GM10266 (cell line): ENCODE measurements around the gene GPR137B.
A peak's percentile ranks its signal among the peaks of the same experiment; 100 is the strongest.

Experiments
- DNase-seq: peaks from one replicate; pipeline ENCODE4 v3.0.0; 2012; ENCODE audit errors: extremely low spot score
- TF ChIP-seq, protein P1 (sequence below): IDR thresholded peaks from 2 replicates; pipeline ENCODE4 v1.5.1; 2012; ENCODE audit warnings: mild to moderate bottlenecking, low read depth; ENCODE audit not compliant: control insufficient read depth, insufficient read depth; ENCODE audit errors: missing control alignments

Gene GPR137B

DNA sequence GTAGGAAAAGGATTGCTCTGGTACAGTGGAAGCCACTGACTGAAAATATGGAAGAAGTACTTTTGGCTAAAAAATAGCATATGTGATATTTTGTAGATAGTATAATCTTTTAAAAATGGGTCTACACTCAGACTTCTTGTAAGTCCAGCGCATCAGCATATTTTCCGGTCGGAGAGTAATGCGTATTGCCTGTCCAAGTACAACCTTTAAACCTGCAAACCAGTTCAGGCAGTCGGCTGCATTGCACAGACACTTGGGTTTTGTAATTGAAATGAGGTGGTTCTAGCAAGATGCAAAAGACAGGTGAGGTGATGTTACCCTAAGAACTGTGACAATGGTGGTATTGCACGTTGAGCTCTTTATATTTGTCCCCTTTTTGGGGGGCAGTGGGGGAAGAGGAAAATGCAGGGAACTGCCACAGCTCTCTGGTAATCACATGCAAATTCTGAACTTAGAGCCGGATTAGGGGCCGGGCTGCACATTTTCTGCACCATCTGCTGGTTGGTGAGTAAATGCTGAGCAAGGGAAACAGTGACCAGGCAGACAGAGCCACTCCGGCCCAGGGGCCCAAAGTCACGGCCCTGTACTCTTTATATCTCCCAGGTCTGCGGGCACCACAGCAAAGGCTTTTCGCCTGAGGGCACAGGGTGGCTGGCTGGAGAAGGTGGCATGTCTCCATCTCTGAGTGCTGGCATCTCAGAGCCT, 2.3 kb downstream of the GPR137B start:
- TF ChIP-seq, protein P1, sequence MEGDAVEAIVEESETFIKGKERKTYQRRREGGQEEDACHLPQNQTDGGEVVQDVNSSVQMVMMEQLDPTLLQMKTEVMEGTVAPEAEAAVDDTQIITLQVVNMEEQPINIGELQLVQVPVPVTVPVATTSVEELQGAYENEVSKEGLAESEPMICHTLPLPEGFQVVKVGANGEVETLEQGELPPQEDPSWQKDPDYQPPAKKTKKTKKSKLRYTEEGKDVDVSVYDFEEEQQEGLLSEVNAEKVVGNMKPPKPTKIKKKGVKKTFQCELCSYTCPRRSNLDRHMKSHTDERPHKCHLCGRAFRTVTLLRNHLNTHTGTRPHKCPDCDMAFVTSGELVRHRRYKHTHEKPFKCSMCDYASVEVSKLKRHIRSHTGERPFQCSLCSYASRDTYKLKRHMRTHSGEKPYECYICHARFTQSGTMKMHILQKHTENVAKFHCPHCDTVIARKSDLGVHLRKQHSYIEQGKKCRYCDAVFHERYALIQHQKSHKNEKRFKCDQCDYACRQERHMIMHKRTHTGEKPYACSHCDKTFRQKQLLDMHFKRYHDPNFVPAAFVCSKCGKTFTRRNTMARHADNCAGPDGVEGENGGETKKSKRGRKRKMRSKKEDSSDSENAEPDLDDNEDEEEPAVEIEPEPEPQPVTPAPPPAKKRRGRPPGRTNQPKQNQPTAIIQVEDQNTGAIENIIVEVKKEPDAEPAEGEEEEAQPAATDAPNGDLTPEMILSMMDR: no peak
- peak; percentile 65 for DNase-seq

DNA sequence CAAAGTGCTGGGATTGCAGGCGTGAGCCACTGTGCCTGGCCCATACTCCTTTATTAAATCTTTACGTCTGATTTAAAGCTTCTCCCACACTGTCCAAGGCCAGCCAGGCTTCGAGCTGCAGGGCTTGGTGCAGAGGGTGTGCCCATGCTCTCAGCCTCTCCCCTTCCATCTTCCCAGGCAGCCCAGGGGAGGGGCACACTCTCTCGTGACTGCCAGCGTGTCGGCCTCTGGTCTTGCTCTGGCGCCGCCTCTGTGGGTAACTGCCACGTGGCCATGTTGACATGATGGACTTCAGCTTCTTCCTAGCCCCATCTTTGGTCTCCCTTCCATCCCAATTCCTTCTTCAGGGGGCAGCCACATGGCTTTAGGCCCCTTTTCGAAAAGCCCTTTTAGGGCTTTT, 4.7 kb downstream of the GPR137B start:
- TF ChIP-seq, protein P1: no peak
- no peak for DNase-seq

DNA sequence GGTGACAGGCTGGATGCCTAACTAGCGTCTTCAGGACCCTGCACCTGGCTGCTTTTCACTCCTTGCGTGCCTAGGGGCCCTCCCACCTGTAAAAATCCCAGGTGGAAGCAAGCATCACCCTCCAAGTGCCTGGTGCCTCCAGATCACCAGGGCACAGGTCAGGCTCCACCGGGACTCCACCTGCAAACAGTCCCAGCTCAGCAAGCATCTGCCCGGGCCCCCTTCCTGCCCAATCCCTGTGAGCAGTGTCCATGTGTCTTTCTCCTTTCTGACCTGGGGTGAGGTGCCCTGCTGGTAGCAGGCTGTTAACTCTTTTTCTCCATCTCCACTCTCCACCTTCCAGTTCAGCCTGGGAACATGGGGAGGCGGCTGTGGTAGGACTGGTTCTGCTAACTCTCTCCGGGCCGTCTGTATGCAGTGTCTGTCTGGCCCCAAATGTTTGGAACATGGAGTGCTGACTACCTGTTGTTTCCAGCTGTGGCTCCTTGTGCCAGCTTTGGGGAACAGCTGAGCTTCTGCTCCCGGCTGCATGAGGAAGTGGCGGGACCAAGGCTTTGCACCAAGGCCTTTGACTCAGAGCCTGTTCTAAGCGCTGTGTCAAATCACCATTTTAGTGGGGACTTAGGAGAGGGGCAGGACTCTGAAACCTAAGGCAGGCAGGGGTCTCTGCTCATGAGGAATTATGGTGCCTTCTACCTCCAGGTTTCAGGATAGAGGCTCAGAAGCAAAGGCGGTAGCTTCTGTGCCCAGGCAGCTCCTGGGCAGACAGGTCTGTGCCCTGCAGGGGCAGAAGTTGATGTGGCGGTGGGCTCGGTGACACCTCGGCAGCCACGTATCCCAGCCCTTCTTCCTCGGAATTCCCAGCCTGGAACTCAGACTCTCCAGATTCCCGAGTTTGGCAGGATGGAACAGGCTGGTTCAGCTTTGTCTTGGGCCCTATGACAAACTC, 5.5 kb downstream of the GPR137B start:
- DNase-seq: no peak
- TF ChIP-seq, protein P1: no peak

DNA sequence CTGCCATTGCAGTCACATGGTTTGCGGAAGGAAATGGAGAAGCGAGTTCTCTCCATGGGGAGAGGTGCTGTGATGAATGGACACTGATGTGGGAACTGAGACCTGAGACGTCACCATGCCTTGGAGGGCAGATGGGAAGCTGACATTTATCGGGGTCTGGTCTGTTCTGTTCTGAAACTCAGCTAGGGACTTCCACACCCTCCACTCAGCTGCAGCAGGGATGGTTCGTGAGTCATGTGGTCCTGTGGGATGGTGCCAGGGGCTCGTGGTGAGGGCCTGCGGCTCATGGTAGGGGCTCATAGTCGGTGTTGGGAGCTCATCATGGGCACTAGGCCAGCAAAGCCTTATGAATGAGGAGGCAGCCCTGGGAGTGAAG, 6.1 kb downstream of the GPR137B start:
- DNase-seq: no peak
- TF ChIP-seq, protein P1: no peak

GRCh38 chr1:236149003-236149595, 6.8 kb downstream of the GPR137B start:
- no peak for DNase-seq

DNA sequence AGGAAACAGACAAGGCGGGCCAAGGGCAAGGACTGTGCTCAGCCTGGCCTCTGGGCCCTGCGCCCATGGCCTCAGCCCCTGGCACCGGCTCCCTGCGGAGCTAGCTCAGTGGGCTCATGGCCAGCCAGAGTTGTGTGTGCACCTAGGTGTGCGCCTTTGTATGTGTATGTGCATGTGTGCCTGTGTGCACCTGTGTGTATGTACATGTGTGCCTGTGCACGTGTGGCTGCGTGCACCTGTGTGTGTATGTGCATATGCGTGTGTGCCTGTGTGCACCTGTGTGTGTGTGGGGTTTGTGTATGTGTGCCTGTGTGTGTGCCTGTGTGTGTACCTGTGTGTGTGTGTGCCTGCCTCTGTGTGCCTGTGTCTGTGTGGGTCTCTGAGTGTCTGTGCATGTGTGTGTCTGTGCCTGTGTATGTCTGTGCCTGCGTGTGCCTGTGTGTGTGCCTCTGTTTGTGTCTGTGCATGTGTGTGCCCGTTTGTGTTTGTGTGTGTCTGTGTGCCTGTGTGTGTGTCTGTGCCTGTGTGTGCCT, 7.4 kb downstream of the GPR137B start:
- TF ChIP-seq, protein P1: no peak

More at GRCh38 chr1:236149003-236149595, 6.8 kb downstream of the GPR137B start:
- TF ChIP-seq, protein P1: no peak

More for the DNA sequence above, 7.4 kb downstream of the GPR137B start:
- no peak for DNase-seq
